ENCODE data around the gene CREB3L1.

The CREB3L1 gene

DNA sequence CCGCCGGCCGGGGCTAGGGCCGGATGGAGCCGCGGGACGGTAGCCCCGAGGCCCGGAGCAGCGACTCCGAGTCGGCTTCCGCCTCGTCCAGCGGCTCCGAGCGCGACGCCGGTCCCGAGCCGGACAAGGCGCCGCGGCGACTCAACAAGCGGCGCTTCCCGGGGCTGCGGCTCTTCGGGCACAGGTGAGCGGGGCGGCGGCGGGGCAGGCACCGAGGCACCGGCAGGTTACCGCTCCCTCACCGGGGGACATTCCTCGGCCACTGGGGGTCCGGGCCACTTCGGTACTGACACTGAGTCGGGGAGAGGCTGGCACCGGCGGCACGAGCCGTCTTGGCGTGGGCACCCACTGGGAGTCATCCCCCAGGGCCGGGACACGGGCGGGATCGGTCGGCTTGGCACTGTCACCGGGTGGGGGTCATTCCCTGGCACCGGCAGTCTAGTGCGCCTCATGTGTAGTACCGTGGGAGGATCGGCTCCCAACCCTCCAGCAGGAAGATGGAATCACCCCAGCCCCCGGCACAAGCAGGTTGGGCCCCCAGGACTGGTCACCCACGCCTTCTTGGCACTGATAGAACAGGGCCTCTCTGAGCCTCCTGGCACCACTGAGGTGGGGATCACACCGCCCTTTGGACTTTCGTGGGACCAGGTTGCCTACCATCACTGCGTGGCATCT is 70.3 kb downstream of the CREB3L1 start:
- DNase-seq, result no peak

DNA sequence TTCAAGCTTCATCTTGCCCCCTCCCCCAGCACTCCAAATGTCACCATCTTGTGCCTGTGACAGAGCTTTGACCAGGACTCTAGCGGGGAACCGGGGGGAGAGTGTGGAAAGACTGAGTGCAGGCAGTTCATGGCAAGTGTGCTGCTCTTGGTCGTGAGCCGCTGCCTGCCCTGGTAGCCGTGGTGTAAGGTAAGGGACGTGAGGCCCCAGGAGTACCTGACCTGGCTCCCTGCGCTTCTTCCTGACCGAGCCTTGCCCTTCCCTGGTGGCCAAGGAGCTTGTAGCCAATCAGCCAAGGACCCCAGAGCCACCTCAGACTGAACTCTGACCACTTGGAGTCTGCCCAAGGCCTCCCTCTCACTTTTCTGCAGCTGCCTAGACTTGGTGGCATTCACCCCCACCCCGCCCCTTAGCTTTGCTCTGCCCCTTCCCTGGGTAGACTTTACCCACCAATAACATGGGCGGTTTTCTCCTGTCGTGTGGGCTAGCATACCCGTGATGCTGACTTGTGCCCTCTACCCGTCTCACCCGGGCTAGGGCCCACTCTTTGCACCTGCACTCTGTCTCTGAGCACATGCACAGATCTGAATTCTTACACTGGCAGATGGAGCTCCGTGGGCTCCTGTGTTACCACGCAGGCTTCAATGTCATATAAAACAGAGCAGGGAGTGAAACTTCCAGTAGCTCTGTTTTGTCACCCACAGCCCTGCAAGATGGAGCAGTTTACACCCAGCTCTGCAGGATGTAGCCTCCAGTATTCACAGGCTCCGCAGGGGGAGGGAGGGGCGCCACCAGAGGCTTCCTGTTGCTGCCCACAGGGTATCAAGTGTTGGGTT is 71.3 kb downstream of the CREB3L1 start:
- DNase-seq, result no peak

DNA sequence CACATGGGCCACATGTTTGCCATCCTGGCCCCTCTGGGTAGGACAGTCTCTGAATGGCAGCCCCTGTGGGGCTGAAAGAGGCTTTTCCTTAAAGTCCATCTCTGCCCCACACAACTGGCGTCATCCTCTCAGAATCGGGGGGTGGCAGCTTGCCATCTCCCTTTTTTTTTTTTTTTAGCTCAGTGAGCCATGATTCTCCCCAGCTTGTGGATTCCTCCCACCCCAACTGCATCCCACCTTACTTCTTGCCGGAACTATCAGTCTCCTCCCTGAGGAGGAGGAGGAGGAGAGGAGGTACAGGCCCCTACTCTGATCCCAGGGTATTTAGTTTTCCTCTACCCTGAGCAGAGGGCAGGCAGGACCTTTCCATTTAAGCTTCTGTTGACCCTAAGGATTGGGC is 73.2 kb downstream of the CREB3L1 start:
- DNase-seq, result no peak

DNA sequence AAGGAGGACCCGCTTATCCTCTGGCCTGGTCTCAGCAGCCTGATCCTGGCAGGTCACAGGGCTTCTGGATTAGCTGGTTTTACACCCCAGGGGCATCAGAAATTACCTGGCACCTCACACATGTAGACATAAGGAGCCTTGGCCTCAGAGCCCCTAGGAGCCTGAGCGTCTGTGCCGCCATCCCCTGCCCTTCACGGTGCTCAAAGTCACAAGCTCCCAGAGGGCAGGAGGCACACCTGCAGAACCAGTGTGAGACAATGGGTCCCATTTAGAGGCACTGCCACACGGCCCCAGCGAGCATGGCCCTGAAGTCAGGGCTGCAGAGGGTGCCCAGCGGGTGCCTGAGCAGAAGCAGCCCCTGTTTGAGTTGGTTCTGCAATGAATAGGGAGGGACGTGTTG is 73.7 kb downstream of the CREB3L1 start:
- DNase-seq, result no peak

- DNase-seq, result no peak
These were observed 74.1 kb downstream of the CREB3L1 start for GRCh38 chr11:46351606-46352005.

DNA sequence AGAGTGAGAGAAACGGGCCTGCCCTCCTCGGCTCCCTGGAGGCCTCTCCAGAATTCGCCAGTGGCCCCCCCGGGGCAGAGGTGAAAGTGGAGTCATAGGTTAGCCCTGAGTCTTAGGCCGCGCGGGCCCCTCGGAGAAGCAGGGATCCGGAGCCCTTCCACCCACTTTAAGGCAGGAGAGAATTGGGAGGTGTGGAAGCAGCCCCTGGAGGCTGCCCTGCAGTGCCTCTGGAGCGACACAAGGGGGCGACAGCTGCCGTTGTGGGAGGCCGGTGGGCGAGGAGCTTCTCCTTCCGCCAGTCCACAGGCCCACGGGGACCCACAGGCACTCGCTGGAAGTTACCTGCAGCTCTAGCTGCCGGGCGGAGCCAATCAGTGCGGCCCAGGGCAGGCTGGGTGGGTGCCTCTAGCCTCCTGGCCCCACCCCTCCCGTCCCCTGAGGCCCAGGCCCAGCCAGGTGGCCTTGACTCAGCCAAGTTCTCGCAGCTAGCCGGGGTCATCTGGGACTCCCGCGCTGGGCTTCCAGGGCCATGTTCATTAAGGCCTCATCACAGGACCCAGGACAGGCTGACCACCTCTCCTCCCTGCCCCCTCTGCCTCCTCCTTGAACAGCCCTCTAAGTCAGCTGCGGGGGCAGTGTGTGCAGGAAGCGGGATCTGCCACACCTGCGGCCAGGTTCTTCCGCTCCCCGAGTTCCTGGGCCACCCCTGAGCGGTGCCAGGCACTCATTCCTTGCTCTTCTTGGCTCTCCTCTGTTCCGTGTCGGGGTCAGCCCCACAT is 74.8 kb downstream of the CREB3L1 start:
- DNase-seq, result peak; percentile 80

DNA sequence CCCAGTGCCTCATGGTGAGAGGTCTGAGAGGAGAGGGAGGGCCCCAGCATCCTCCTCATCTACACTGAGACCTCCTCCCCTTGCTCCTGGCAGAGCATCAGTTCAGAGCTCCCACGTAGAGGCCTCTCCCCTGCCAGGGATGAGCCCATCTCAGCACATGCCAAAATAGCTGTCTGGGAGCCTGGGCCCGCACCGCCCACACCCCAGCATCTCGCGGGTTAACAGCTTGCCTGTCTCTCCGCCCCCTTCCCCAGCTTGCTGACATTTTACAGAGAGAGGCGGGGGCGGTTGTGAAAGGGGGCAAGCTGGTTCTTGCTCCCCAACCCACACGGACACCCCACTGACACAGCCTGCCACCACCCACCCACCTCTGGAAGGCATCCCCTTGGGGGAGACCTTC is 76.2 kb downstream of the CREB3L1 start:
- DNase-seq, result no peak

DNA sequence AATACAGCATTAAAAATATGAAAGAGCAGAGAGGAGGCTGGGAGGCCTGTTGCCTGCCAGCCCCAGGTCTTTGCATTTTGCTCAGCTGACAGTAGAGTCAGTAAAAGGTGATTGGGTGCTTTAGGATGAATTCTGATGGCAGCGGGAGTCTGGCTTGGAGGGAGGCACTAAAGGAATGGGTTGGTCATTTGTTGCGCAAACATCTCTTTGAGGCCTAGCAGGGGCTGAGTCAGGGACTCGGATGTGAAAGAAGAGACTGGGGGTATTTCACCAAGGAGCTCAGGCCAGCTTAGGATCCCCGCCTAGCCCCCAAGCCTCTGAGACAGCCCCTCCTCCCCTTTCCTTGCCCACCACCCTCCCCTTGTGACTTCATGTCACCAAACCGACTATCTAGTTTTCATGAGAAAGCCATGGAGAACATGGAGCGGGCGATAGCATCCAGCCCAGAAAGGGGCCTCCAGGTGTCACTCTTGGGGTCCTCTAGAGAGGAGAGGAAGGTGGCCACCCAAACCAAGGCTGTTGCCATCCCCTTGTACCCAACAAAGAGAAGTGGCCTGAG is 79.5 kb downstream of the CREB3L1 start:
- no peak for DNase-seq

DNA sequence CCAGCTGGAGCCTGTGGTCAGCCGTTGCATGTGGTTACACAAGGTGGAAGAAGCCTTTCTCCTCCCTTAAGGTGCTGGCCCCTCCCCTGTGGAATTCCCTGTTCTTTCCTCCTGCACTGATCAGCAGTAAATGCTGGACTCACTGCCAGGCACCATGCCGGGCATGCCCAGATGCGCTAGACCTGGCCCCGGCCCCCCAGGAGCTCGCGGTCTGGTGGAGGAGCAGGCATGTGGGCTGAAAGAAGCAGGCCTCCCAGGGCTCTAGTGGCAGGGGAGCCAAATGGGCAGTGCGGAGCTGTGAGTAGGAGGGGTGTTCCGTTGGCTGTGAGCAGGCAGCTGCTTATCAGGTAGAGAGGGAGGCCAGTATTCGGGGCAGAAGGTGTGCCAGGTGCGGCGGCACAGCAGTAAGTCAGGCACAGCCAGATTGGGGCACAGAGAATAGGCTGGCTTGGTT is 80.0 kb downstream of the CREB3L1 start:
- no peak for DNase-seq

DNA sequence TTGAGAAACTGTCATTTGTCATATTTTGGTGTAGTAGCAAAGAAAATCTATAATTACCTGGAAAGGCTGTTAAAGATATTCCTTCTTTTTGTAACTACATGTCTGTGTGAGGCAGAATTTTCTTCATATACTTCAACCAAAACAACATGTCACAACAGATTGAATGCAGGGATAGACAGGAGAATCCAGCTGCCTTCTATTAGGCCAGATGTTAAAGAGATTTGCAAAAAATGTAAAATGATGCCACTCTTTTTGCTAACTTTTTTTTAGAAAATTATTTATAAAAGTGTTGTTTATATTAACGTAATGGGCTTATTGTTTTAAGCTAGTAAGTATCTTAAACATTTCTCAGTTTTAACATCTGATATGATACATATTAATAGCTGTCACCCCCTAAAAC is 82.5 kb downstream of the CREB3L1 start:
- no peak for DNase-seq

GRCh38 chr11:46360878-46361277 is 83.4 kb downstream of the CREB3L1 start:
- no peak for DNase-seq

DNA sequence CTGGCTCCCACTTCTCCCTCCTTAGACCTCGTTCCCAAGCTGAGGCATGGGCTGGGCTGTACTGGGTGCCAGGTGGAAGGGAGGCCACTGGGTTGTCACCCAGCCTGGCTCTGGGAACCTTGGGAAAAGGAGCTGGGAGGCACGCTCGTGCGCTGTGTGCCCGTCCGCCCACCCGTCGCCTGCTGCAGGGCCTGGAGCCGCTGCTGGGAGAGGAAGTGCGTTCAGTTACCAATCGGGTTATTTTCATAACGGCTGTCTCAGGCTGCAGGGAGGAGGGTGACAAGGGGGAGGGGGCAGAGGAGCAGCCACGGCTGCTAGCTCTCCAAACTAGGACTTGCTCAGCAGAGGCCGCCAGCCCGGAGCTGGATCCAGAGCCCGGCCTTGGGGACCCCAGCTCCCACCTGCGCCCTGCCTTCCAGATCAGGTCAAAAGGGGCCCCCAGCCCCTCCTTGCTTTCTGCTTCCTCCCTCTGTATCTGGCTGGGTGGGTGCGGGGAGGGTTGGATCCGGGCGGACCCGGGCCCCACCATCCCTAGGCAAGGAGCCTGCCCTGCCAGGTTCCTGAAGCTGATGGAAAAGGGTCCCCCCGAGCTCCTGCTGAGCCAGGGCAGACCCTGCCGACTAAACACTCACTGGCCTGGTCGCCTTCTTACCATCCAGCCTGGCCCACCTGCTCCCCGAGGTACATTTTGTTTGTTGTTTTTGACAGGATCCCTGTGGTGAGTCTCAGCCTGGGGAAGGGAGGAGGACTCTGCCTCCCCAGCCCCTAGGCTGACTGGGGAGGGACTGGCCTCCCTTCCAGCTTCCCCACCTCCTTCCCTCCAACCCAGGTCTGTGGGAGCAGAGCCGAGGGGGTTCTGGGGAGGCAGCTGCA is 84.1 kb downstream of the CREB3L1 start:
- DNase-seq, result peak; percentile 48

GRCh38 chr11:46362156-46363030 is 84.9 kb downstream of the CREB3L1 start:
- no peak for DNase-seq

GRCh38 chr11:46363031-46363407 is 85.6 kb downstream of the CREB3L1 start:
- DNase-seq, result no peak

DNA sequence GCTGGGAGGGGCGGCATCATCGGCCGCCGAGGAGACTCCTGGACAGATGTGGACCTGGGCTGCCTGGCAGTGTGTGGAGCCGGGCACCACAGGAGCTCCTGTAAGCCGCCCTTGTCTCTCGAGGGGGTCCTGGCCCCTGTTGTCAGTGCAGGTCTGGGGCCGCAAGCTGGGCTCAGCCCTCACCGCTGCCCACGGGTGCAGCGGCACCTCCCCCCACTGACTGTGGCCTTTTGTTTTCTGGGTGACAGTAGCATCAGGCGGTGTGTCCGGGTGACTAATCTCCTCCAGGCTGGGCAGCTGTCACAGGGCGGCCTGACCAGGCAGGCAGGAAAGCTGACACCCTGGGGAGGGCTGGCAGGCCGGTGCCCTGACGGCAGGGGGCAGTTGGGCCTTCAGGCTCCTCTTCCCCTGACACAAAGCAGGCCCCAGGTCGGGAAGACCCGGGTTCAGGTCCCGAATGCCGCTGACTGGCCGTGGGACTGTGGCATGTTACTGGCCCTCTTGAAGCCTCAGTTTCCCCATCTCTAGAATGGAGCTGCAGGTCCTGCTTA is 86.1 kb downstream of the CREB3L1 start:
- no peak for DNase-seq

DNA sequence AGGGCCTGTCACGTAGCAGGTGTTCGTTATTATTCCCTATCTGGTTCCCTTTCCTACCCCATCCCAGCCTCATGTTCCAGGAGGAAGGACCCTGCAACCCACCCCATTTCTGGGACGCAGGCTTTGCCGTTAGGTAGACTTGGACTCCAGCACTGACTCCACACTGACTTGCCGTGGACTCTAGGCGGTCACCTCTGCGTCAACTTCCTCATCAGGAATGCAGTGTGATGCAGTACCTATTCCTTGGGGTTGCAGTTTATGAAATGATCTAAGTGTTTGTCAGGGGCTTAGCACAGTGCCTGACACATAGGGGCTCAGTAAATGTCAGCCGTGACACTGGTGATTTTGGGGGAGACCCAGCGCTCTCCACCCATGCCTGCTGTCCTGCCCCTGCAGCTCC is 86.6 kb downstream of the CREB3L1 start:
- no peak for DNase-seq

DNA sequence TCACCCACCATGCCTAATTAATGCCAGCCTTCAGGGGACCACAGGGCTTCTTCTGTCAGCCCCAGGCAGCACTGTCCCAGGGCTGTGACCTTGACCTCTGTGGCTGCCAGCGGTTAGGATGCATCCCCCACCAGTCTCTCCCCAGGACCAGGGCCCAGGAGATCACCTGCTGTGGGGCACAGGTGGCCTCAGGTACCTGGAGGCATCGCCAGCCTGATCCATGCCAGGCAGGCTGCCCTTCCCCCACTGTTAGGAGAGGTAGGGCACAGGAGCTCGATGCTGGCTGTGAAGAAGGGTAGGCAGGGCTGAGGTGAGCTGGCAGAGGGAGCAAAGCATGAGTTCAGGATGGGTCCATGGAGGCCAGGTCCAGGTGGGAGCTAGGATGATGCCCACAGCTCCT is 87.3 kb downstream of the CREB3L1 start:
- no peak for DNase-seq

DNA sequence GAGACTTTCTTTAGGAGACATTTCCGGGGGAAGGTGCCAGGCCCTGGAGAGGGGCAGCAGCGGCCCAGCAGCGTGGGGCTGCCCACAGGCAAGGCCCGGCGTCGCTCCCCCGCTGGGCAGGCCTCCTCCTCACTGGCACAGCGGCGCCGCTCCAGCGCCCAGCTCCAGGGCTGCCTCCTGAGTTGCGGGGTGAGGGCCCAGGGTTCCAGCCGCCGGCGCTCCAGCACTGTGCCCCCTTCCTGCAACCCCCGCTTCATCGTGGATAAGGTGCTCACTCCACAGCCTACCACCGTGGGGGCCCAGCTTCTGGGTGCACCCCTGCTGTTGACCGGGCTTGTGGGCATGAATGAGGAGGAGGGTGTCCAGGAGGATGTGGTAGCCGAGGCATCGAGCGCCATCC is 88.8 kb downstream of the CREB3L1 start:
- DNase-seq, result no peak

DNA sequence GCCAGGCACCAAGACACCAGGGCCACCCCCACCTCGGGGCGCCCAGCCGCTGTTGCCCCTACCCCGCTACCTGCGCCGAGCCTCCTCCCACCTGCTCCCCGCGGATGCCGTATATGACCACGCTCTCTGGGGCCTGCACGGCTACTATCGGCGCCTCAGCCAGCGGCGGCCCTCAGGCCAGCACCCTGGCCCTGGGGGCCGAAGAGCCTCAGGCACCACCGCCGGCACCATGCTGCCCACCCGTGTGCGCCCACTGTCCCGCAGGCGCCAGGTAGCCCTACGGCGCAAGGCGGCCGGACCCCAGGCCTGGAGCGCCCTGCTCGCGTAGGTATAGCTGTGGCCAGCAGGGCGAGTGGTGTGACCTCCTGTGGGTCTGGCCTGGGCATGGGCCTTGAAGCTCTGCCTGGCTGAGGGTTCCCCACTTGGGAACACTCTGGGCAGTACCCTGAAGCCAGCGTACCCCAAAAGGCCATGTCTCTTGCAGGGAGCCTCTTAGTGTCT is 89.2 kb downstream of the CREB3L1 start:
- DNase-seq, result no peak

DNA sequence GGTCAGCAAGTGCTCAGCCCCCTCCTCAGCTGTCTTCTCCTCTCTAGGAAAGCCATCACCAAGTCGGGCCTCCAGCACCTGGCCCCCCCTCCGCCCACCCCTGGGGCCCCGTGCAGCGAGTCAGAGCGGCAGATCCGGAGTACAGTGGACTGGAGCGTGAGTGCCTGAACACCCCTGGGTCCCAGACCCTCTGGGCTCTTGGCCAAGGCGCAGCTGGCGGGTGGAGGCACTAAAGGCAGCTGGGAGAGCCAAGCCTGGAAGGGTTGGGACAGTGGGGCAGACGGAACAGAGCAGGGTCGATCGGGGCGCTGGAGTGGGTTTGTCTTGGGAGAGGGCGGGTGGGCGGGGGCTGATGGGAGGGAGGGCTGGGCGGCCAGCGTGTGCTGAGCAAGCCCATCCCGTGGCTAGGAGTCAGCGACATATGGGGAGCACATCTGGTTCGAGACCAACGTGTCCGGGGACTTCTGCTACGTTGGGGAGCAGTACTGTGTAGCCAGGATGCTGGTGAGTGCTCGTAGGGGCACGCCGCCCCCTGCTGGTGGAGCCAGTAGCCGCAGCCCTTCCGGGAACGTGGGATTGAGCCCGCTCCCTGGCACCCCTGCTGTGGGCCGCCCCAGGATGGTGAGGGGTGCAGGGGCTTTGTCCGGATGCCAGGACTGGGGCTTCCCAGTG is 89.9 kb downstream of the CREB3L1 start:
- peak; percentile 28 for DNase-seq

Data from NCI-H1436 (cell line).